NOMO-1 (cell line): ENCODE measurements around the gene TRIM8.

ENCODE experiments used
- DNase-seq, 2 experiments: peaks; one replicate each; lab custom pipeline; 2025; ENCODE audit not compliant: unreplicated experiment in 2 of 2; lab: John Stamatoyannopoulos, UW

TRIM8 gene

DNA sequence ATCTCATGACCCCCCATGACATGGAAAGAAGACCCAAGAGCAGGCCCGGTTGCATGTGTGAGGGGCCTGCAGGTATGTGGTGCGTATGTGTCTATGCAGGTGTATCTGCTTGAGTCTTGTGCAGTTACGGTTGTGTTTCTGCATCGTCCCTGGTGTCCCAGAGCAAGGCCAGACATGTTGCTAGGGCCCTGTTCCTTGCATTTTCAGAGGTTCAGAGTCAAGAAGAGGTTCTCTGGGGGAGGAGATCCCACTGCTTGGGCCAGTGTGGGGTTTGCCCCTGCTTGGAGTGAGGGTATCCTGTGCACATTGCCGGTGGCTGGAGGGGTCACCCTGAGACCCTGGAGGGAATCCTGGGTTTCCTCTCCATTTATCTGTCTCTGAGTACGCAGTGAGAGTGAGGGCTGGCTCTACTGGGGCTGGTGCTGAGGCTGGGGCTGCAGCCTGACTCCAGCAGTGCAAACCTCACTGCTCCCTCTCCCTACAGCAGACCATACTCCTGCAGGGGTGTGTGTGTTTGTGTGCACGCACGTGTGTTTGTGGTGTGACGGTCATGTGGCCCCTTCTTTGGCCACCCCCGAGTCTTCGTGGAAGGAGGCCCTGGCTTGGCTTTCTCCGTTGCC lies 4.1 kb downstream of the TRIM8 start:
- DNase-seq: no peak

GRCh38 chr10:102648889-102649796 lies 4.9 kb downstream of the TRIM8 start:
- DNase-seq: no peak

DNA sequence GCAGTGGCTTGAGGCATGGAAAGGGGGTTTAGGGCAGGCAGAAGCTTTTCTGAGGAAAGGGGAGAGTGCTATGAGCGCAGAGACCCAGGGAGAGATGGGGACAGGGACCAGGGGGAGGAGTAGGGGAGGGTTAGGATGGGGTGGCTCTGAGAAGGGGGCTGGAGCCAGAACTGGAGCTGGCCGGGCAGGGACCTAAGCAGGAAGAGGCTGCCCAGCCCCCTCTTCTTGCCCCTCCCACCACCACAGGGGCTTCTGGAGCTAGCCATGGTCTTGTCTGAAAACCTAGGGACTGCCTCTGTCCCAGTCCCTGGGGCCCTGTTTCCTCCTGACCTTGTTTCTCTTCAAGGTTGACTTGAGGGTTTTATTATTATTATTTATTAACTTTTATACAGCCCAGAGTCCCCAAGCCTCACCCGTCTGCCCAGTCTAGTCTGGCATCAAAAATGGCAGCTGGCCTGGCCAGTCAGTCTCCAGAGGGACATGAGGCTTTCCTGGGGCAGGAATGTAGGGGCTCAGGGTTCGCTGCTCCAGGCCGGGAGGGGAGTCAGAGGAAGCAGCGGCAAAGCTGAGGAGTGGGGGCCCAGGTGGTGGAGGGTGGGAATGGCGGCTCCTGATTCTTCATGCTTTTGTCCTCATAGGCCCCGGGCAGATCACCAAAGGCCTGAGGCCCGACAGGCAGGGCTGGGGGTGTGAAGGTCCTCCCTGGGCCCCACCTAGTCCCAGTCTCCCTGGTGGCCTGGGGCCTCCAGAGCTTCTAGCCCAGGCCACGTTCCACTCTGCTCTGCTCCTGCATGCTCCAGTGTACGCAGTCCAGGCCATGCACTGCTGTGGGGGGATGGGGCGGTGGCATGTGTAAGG lies 5.7 kb downstream of the TRIM8 start:
- no peak for DNase-seq

- peak; percentile 30 to 41 for DNase-seq
Measured at GRCh38 chr10:102650655-102651454, 6.6 kb downstream of the TRIM8 start.

DNA sequence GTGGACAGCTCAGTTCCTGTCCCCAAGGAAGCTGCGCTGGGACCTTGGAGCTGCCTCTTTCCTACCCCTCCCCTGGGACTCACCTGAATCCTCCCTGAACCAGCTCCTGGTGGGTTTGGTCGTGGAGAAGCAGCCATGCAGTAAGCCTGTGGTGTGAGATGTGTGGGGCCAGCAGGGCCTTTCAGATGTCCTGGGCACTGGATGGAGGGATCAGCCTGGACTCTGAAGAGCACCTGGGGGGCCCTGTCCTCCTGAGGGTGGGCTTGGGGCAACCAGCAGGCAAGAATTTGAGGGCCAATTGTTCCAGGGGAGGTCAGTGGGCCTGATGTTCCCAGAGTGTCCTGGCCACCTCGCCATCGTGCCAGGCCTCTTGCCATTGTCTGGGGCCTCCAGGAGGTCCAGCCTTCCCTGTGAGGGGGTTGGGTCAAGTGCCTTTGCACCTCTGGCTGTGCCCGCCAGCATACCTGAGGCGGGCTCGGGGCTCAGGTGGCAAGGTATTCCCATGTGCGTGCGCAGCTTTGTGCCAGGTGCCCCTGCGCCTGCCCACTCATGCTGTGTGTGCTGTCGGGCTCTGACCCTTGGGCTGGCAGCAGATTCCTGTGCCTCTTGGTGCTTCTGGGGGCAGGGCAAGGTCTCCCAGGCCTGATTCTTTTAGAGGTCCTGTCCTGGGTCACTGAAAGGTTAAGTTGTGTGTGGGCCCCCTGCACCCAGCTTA lies 7.3 kb downstream of the TRIM8 start:
- DNase-seq: no peak

DNA sequence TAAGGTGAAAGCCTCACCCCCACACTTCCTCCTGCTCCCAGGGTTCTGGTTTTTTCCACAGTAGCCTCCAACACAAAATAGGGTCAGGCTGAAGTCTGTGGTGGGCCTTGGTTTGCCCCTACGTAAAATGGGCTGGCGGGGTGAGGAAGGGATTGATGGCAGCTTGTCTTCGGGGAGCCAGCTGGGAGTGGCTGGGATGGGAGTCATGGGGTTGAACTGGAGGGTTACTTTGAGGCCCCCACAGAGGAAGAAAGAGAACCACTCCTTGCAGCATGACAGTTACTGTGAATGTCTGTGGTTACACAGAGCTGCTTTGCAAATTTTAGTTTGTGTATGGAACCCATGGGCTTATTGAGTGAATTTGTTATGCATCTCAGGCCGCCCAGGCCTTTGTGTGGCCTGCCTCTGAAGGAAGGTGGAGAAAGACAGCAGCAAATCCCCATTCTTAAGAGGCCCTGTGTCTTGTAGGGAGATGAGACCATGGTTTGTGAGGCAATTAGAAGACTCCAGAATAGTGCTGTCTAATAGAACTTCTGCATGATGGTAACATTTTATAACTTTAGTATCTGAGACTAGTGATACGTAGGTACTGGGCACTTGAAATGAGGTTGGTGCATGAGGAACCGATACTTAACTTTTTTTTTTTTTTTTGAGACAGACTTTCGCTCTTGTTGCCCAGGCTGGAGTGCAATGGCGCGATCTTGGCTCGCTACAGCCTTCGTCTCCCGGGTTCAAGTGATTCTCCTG lies 8.1 kb downstream of the TRIM8 start:
- peak; percentile 53 to 66 for DNase-seq

DNA sequence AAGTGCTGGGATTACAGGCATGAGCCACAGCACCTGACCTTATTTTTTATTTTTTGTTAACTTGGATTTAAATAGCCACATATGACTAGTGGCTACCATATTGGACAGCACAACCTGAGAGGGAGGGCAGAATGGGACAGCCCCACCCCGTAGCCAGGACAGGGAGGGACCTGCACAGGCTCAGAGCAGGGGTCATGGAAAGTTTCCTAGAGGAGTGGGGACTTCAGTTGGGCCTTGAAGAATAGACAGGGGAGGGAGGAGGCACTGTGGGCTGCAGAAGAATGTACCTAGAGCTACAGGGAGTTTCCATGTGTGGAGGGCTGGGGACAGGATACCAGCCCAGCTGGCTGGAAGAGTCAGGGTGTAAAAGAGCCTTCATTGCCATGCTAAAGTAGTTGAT lies 8.8 kb downstream of the TRIM8 start:
- no peak for DNase-seq

DNA sequence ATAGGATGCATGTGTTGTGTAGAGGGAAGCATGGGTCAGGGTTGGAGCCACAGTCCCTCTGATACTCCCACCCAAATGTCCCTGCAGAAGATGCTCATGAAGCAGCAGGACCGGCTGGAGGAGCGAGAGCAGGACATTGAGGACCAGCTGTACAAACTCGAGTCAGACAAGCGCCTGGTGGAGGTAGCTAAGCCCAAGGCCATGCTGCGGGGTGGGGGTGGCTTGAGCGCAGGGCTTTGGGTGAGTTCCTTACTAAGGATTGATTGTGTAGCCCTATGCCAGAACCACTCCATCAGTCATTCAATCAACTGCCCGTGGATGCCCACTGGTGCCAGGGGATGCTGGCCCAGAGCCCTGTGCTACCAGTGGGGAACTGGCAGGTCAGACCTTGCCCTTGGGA lies 10.3 kb downstream of the TRIM8 start:
- no peak for DNase-seq

GRCh38 chr10:102654969-102655368 lies 10.7 kb downstream of the TRIM8 start:
- no peak for DNase-seq

- no peak for DNase-seq
Measured at GRCh38 chr10:102656026-102656425, 11.7 kb downstream of the TRIM8 start.

DNA sequence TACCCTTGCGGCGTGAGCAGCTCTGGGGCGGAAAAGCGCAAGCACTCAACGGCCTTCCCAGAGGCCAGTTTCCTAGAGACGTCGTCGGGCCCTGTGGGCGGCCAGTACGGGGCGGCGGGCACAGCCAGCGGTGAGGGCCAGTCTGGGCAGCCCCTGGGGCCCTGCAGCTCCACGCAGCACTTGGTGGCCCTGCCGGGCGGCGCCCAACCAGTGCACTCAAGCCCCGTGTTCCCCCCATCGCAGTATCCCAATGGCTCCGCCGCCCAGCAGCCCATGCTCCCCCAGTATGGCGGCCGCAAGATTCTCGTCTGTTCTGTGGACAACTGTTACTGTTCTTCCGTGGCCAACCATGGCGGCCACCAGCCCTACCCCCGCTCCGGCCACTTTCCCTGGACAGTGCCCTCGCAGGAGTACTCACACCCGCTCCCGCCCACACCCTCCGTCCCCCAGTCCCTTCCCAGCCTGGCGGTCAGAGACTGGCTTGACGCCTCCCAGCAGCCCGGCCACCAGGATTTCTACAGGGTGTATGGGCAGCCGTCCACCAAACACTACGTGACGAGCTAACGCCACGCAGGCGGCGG lies 12.6 kb downstream of the TRIM8 start:
- DNase-seq: no peak

- no peak for DNase-seq
Measured at GRCh38 chr10:102657451-102657850, 13.2 kb downstream of the TRIM8 start.

GRCh38 chr10:102657984-102658724 lies 13.9 kb downstream of the TRIM8 start:
- no peak for DNase-seq

GRCh38 chr10:102658802-102659201 lies 14.5 kb downstream of the TRIM8 start:
- no peak for DNase-seq

GRCh38 chr10:102660888-102661657 lies 16.8 kb downstream of the TRIM8 start:
- no peak for DNase-seq

- DNase-seq: no peak
Measured at GRCh38 chr10:102661658-102662028, 17.4 kb downstream of the TRIM8 start.

GRCh38 chr10:102665904-102666509 lies 21.7 kb downstream of the TRIM8 start:
- no peak for DNase-seq
